Measurements from ENCODE around the gene ADGRL3.
"Not testable (repeated sequence)": the region's sequence is repeated elsewhere in the genome, so short reads cannot be mapped to it uniquely, and the experiment has no call there.

ADGRL3 gene

DNA sequence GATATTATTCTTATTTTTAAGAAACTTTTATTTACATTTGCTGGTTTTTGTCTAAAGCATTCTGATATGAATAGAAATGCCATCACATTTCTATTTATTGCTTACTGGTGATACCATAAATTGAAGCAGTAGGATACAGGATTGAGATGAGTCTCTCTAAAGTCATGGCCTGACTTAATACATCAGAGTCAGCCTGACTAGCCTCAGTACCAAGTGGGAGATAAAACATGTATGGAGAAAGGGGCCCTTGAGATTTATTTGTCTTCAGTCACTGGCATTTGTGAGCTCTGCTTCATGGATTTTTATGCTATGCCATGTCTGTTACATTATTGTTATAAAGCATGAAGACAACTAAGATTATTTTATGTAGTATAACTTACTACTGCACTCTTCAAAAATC is 465.5 kb downstream of the ADGRL3 start:
- DNase-seq: no peak

DNA sequence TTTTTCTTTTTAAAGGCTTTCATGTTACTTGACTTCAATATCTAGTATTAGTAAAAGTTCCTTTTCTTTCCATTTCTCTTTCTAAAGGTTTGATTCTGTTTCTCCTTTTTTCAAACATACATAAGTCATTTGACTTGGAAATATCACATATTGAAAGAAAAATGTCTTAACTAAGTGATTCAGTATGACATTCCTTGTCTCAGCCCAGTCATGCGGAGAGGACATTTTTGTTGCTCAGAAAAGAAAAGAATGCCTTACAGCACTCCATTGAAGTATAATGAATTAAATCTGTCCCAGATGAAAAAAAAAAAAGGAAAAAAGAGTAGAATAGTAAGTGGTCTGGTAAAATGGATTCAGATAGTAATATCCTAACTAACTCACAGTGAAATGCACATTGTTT is 466.1 kb downstream of the ADGRL3 start:
- no peak for DNase-seq

GRCh38 chr4:61671599-61671998 is 471.5 kb downstream of the ADGRL3 start:
- DNase-seq: no peak

- DNase-seq: no peak
These were observed 475.3 kb downstream of the ADGRL3 start for GRCh38 chr4:61675464-61675863.

GRCh38 chr4:61678297-61678696 is 478.2 kb downstream of the ADGRL3 start:
- DNase-seq: no peak

DNA sequence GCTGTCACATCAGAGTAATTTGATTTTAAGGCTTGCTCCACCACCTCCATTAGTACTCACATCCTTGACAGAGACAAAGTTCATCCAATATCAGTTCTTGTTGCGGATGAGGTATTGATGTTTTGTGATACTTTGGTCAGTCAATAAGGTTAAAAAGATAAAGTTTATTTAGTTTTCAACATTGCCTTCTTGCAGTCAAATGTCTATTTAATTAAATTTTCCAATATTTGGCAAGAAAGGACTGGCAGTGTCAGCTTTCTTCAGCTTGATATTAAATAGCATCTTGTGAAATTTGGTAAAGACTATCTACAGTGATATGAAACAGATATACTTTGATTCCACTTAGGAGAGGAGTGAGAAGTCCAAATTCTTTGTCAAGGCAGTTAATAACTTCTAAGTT is 493.4 kb downstream of the ADGRL3 start:
- no peak for DNase-seq

GRCh38 chr4:61714387-61714911 is 514.3 kb downstream of the ADGRL3 start:
- DNase-seq: no peak

DNA sequence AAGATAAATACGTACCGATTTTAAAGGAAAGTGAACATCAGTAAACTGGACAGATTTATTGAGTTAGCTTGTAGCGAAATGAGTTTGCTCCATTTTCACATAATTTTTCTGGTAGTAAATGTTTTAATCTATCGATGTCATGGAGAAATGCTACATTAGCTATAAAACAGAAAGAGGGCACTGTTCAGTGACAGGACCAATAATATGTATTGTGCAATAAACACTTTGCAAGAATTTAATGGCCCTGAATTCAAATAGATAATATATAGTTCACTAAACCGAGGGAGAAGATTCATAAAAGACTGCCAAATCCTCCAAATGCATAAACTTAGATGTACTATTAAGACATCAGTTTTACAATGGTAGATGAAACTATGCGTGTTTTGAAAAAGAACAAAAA is 516.3 kb downstream of the ADGRL3 start:
- no peak for DNase-seq

- DNase-seq: no peak
These were observed 523.4 kb downstream of the ADGRL3 start for GRCh38 chr4:61723492-61723891.

- no peak for DNase-seq
These were observed 527.2 kb downstream of the ADGRL3 start for GRCh38 chr4:61727286-61727685.

GRCh38 chr4:61734409-61734808 is 534.3 kb downstream of the ADGRL3 start:
- DNase-seq: no peak

DNA sequence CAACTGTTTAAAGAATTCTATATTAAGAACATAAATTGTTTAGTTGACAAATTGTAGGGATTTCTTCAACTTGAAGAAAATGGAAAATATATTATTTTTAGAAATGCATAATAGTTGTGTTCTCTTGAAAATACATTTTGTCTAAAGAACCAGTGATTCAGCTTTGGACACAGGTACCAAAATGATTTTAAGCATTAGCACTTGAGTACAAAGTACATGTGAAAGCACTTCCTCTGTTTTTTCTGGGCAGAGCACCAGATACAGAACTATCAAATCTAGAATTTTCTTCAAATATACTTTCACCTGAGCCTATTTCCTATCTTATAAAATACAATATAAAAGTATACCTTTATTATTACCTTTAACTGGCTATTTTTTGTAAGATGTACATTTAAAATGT is 539.8 kb downstream of the ADGRL3 start:
- DNase-seq: no peak

DNA sequence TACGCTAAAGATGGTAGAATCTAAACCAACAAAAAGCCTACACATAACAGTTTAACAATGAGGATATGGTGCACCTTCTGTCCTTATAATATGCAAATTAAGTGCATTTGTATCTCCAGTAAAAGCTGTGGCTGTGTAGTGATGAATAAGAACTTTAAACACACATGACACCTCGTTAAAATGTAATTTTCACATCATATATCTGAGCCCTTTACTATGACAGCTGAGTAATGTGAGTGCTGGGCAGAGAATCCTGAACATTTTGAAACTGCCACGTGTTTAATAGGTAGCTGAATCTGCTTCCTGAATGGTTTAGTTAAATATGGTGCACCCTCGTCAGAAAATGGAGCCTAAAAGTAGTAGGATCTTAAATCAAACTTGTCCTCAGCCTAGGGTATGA is 540.8 kb downstream of the ADGRL3 start:
- no peak for DNase-seq

GRCh38 chr4:61741327-61742096 is 541.4 kb downstream of the ADGRL3 start:
- DNase-seq: no peak

DNA sequence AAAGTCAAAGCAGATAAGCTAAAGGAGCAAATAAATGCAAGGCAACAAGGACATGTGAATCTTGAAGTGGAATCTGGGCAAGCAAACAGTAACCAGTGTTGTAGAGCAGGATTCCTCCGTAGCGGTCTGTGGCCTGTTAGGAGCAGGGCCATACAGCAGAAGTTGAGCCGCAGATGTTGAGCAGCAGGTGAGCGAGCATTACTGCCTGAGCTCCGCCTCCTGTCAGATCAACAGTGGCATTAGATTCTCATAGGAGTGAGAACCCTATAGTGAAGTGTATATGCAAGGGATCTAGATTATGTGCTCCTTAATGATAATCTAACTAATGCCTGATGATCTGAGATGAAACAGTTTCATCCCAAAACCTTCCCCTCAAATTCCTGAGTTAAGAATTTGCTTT is 550.7 kb downstream of the ADGRL3 start:
- no peak for DNase-seq

GRCh38 chr4:61752617-61753016 is 552.5 kb downstream of the ADGRL3 start:
- DNase-seq: no peak

DNA sequence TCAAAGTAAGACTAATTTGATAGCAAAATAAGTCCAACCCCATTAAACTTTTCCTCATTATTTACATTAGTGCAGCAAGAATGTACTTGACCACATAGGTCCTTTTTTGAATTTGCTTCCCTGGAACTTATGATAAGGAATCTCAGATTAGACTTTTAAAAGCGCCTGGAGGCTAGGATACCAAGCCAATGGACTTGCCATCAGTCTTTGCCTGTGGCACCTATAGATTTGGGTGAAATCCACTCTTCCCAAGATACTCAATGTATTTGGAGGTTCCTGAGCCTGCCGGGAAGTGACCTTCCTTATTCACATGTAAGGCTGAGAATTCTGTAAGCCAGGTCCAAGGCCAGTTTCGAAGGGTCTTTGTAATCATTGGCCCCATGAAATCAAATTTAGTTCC is 553.6 kb downstream of the ADGRL3 start:
- no peak for DNase-seq

GRCh38 chr4:61756937-61757336 is 556.8 kb downstream of the ADGRL3 start:
- DNase-seq: not testable (repeated sequence)

GRCh38 chr4:61757983-61758382 is 557.9 kb downstream of the ADGRL3 start:
- DNase-seq: not testable (repeated sequence)

DNA sequence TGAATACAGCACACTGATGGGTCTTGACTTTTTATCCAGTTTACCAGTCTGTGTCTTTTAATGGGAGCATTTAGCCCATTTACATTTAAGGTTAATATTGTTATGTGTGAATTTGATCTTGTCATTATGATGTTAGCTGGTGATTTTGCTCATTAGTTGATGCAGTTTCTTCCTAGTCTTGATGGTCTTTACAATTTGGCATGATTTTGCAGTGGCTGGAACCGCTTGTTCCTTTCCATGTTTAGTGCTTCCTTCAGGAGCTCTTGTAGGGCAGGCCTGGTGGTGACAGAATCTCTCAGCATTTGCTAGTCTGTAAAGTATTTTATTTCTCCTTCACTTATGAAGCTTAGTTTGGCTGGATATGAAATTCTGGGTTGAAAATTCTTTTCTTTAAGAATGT is 558.5 kb downstream of the ADGRL3 start:
- DNase-seq: not testable (repeated sequence)

- not testable (repeated sequence) for DNase-seq
These were observed 559.1 kb downstream of the ADGRL3 start for GRCh38 chr4:61759245-61759644.

GRCh38 chr4:61759885-61760284 is 559.8 kb downstream of the ADGRL3 start:
- not testable (repeated sequence) for DNase-seq

- no peak for DNase-seq
These were observed 560.7 kb downstream of the ADGRL3 start for GRCh38 chr4:61760820-61761219.

DNA sequence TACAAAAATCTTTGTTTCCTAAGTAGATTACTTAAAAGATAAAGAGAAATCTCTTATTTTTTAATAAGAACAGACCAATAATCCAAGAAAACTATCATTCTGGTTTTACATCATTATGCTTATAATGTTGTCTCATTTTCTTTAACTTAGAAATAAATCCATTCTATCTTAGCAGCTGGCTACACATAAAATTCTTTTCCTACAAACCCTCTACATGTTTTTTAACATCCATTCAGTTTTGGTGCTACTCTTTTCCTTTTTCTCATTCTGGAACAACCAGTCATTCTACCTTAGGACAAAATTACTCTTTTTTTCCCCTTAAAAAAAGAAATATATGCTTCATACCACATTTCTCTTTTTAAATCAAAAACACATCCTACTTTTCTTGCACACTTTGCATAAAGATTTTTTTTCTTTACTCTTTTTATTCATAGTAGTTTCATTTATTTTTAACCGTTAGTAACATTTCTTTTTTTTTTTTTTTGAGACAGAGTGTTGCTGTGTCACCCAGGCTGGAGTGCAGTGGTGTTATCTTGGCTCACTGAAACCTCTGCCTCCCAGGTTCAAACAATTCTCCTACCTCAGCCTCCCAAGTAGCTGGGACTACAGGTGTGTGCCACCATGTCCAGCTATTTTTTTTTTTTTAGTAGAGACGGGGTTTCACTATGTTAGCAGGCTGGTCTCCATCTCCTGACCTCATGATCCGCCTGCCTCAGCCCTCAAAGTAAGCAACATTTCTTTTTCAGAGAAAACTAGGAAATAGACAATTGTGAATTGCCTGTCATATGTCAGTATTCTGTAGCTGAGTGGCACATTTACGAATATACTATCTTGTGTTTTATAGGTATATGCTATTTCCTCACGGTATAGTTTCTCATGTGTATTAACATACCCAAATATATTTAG is 562.8 kb downstream of the ADGRL3 start:
- no peak for DNase-seq
